GM12892 (cell line): ENCODE results near the gene HSPB6.

ENCODE experiments used
- POLR2A ChIP-seq: IDR thresholded peaks from 2 replicates; pipeline ENCODE4 v1.6.1; 2011; ENCODE audit warnings: low read depth, low read length, control low read depth
- POLR2AphosphoS5 ChIP-seq: IDR thresholded peaks from 2 replicates; pipeline ENCODE4 v1.6.1; 2011; ENCODE audit warnings: low read depth, low read length, control low read depth
- TAF1 ChIP-seq: IDR thresholded peaks from 2 replicates; pipeline ENCODE4 v1.6.1; 2011; ENCODE audit warnings: low read depth, mild to moderate bottlenecking, control low read depth, low read length, borderline replicate concordance

DNA sequence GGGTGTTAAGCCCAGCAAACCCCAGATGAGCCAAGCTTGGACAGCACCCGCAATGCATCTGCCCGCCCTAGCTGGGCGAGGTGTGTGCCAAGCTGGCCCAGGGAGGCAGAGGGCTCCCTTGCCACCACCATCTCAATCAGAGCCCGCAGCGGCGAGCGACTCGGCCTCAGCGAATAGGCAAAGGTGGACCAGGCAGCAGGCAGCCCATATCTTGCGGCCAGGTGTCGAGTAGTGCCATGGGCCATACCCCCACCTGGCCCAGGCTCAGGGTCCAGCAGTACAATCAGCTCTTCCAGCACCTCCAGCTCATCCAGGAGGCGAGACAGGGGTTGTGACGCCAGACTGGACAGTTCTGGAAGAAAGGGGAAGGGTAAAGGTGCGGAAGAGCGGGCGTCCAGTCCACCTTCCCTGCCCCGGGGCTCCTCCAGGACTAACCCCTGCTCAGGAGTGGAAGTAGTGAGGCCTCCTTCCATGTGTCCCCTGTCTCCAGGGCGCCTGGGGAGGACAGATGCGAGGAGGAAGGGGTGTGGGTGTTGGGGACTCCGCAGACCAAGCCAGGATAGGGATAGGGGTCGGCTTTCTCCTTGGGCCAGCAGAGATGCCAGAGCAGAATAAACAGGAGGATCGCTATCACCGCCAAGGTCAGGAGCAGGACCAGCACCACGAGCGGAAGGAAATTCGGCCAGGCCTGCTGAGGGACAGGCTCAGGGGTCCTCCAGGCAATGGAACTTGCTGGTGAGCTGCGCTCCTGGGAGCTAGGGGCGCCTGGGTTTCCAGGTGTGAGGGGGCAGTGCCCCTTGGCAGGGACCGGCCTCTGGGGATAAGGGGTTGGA is 17.3 kb downstream of the HSPB6 start:
- TF ChIP-seq POLR2A (no peak), POLR2AphosphoS5 (peak; percentile 38; the same call in 1 of the 2 replicates), TAF1 (no peak)
